ENCODE data around the gene LRSAM1. TPM values are rescaled to one million over a fixed set of nuclear protein-coding genes. Genes with fewer than 3 reads are reported as not detected.

LRSAM1 gene
- total RNA-seq, 1 donor from 2014 or later = 38.0 TPM

DNA sequence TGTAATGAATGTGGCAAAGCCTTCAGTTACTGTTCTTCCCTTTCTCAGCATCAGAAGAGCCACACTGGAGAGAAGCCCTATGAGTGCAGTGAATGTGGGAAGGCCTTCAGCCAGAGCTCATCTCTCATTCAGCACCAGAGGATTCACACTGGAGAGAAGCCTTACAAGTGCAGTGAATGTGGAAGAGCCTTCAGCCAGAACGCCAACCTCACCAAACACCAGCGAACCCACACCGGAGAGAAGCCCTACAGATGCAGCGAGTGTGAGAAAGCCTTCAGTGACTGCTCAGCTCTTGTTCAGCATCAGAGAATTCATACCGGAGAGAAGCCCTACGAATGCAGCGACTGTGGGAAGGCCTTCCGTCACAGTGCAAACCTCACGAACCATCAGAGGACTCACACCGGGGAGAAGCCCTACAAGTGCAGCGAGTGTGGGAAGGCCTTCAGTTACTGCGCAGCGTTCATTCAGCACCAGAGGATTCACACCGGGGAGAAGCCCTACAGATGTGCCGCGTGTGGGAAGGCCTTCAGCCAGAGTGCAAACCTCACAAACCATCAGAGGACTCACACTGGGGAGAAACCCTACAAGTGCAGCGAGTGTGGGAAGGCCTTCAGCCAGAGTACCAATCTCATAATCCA is 6.9 kb upstream of the LRSAM1 start:
- no peak for TF ChIP-seq CTCF (IDR thresholded peaks at IDR 0.05; ENCODE audit: partially characterized antibody, unreplicated experiment)
- no peak overlapping the region for H3K4me3 Mint-ChIP-seq (ENCODE audit: unreplicated experiment)
- H3K27ac Mint-ChIP-seq (ENCODE audit: unreplicated experiment) = no peak overlapping the region
- H3K9me3 Mint-ChIP-seq (ENCODE audit: unreplicated experiment) = peaks cover 11% of the 10 kb centered on the region
- peaks cover 5% of the 10 kb centered on the region for H3K4me1 Mint-ChIP-seq (ENCODE audit: low read depth, unreplicated experiment)
- peaks cover 24% of the 10 kb centered on the region for H3K36me3 Mint-ChIP-seq (ENCODE audit: unreplicated experiment)
- no peak for DNase-seq
- peaks cover 4% of the 10 kb centered on the region for H3K27me3 Mint-ChIP-seq (ENCODE audit: unreplicated experiment)

DNA sequence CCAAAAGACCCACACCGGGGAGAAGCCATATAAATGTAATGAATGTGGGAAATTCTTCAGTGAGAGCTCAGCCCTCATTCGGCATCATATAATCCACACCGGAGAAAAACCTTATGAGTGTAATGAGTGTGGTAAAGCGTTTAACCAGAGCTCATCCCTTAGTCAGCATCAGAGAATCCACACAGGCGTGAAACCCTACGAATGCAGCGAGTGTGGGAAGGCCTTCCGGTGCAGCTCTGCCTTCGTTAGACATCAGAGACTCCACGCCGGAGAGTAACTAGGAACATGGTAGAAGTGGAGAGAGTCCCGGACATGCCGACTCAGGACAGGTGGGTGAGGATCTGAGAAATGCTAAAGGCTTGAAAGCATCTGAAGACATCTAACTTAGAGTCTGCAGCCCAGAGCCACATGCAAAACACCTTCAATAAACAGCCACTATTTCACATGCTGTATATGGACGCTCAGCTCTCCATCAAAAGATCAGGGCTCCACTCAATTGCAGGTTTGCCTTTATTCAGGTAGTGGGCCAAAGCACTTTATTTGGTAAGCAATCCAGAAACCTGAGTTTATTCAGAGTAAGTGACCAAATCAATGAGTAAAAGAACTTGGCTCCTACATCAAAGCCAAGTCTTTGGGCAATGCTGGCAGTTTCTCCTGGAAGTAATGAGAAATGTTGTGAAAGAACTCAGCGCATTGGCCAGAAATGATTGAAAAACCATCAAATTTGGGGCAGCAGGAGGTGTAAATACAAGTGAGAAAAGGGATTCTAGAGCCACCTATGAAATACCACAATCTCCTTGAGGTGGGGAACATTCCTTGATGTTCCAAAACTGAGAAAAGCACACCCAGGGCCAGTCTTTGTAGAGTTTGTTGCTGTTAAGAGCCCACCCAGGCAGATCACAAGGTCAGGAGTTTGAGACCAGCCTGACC is 6.1 kb upstream of the LRSAM1 start:
- Mint-ChIP-seq H3K4me1 (ENCODE audit: low read depth, unreplicated experiment) (peaks cover 9% of the 10 kb centered on the region), H3K27ac (ENCODE audit: unreplicated experiment) (no peak overlapping the region), H3K4me3 (ENCODE audit: unreplicated experiment) (no peak overlapping the region), H3K9me3 (ENCODE audit: unreplicated experiment) (peaks cover 14% of the 10 kb centered on the region), H3K27me3 (ENCODE audit: unreplicated experiment) (peaks cover 6% of the 10 kb centered on the region), H3K36me3 (ENCODE audit: unreplicated experiment) (peaks cover 22% of the 10 kb centered on the region)
- no peak for DNase-seq
- no peak for TF ChIP-seq CTCF (IDR thresholded peaks at IDR 0.05; ENCODE audit: partially characterized antibody, unreplicated experiment)

DNA sequence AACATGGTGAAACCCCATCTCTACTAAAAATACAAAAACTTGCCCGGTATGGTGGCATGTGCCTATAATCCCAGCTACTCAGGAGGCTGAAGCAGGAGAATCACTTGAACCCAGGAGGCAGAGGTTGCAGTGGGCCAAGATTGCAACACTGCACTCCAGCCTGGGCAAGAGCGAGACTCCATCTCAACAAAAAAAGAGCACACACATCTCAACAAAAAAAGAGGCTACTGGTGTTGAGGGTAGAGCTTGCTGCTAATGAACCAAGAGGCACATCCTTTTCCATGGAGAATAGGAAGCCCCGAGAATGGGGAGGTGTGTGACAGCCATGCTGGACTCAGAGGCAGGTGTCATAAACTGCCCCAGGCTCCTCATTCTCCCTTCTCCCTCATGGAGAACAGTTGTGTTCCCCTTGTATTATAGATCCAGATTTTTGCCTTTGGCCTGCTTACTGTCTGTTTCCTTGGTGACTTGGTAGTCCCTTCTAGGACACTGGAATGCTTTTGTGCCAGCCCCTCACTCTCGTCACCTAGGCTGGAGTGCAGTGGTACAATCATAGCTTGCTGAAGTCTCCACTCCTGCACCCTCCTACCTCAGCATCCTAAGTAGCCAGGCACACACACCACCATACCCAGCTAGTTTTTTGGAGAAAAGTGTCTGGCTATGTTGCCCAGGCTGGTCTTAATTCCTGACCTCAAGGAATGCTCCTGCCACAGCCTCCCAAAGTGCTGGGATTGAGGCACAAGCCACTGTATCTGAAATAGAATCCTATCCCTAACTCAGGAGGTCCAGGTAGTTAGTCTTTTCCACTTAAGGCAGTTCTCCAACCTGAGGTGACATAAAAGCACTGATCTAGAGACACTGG is 5.2 kb upstream of the LRSAM1 start:
- Mint-ChIP-seq H3K9me3 (ENCODE audit: unreplicated experiment) (peaks cover 17% of the 10 kb centered on the region), H3K36me3 (ENCODE audit: unreplicated experiment) (peaks cover 16% of the 10 kb centered on the region), H3K4me3 (ENCODE audit: unreplicated experiment) (no peak overlapping the region), H3K27ac (ENCODE audit: unreplicated experiment) (no peak overlapping the region), H3K27me3 (ENCODE audit: unreplicated experiment) (peaks cover 8% of the 10 kb centered on the region), H3K4me1 (ENCODE audit: low read depth, unreplicated experiment) (peaks cover 11% of the 10 kb centered on the region)
- DNase-seq = no peak
- TF ChIP-seq CTCF (IDR thresholded peaks at IDR 0.05; ENCODE audit: partially characterized antibody, unreplicated experiment) = no peak

DNA sequence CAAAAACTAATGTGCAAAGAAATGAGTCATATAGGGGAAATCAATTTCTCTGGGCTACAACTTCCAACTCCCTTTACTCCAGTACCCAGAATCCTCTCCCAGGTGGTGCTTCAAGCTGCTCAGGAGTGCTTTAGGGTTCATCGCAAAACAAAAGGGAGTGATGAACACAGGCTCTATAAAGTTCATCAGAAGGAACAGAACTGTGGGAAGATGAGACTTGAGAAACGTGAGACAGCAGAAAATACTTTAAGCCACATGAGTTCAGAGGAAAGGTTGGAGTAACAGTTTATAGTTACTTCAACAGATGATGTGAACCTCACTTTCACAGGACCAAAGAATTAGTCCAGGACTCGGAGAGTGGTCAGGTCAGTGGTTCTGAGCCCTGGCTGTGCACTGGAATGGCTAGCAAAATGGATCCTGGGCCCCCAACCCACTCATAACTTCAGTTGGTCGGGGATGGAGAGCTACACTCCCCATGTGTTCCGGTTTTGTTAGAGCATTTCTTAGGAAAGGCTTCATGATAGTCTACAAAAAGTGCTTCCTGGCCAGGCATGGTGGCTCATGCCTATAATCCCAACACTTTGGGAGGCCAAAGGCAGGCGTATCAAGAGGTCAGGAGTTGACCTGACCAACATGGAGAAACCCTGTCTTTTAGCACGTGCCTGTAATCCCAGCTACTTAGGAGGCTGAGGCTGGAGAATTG is 4.4 kb upstream of the LRSAM1 start:
- no peak overlapping the region for H3K27ac Mint-ChIP-seq (ENCODE audit: unreplicated experiment)
- TF ChIP-seq CTCF (IDR thresholded peaks at IDR 0.05; ENCODE audit: partially characterized antibody, unreplicated experiment) = no peak
- peaks cover 18% of the 10 kb centered on the region for H3K9me3 Mint-ChIP-seq (ENCODE audit: unreplicated experiment)
- DNase-seq = no peak
- peaks cover 10% of the 10 kb centered on the region for H3K27me3 Mint-ChIP-seq (ENCODE audit: unreplicated experiment)
- no peak overlapping the region for H3K4me3 Mint-ChIP-seq (ENCODE audit: unreplicated experiment)
- peaks cover 11% of the 10 kb centered on the region for H3K4me1 Mint-ChIP-seq (ENCODE audit: low read depth, unreplicated experiment)
- peaks cover 16% of the 10 kb centered on the region for H3K36me3 Mint-ChIP-seq (ENCODE audit: unreplicated experiment)

Data from glutamatergic neuron (in vitro differentiated cells).